ENCODE results near the gene CAPS2.
"Not testable (repeated sequence)": the region's sequence is repeated elsewhere in the genome, so short reads cannot be mapped to it uniquely, and the experiment has no call there.

The CAPS2 gene

DNA sequence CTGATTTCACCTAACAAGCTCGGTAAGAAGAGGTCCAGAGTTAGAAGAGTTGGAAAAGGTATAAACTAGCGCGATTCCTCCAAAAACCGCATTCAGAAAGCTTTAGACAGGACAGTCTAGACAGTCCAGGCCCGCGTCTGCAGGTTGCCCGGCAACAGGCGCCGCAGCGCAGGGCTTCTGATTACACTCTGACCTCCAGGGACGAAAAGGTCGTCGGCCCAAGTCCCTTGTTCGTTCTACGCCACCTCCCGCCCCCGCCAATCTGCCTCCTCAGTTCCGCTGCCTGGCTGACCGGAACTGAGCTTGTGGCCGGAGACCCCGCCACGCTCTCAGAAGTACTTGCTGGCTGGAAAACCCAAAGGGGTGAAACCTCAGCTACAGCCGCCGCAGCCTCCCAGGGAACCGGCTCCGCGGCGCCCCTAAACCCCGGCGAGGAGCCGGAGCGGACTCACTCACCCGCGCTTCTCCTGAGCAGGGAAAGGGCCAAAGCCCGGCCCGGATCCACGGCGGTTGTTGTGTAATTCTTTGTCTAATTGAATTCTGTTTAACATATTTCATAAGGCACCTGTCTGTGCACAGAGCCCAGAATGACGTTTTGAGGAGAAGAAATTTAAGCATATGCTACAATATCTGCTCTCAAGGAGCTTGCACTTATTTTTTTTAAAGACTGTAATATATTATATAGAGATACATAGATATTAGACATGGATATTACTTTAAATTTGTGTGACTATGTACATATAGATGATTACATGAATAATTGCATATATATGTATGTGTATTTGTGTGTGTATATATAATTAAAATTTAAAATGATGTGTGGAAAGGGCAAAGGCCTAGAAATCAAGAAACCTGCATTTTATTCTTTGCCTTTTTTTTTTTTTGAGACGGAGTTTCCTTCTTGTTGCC lies at the start of gene CAPS2:
Gene CAPS2 (minus strand): TSS at position 407 of the 909 bp plus-strand sequence. CDS start 3,826 bp downstream, outside the sequence.
- DNase-seq (ENCODE audit: low read depth, low spot score) = peak; percentile 96

DNA sequence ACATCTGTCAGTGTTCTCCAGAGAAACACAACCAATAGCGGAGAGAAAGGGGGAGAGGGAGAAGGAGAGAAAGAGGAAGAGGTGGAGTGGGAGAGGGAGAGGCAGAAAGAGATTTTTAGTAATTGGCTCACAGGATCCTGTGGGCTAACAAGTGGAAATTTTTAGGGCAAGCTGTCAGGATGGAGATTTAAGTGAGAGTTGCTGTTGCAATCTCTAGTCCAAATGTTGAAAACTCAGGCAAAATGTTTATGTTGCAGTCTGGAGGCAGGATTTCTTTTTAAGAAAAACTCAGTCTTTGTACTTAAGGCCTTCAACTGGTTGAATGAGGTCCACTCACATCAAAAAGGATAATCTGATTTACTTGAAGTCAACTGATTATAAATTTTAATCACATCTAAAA lies 48.2 kb upstream of the CAPS2 start:
- no peak for DNase-seq (ENCODE audit: low read depth, low spot score)

DNA sequence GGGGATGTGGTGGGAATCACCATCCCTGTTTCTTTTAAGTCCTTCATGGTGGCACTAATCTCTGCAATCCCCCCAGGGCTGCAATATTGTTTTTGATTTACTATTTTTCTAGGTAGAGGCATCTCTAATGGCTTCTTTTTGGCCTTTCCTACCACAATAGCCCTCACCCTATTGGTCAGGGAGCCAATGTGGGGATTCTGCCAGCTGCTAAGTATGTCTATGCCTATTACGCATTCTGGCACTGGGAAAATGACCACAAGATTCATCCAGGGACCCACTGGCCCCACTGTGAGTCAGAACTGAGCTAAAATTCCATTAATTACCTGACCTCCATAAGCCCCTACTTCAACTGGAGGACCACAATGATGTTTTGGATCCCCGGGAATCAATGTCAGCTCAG lies 44.8 kb upstream of the CAPS2 start:
- DNase-seq (ENCODE audit: low read depth, low spot score) = peak; percentile 56

DNA sequence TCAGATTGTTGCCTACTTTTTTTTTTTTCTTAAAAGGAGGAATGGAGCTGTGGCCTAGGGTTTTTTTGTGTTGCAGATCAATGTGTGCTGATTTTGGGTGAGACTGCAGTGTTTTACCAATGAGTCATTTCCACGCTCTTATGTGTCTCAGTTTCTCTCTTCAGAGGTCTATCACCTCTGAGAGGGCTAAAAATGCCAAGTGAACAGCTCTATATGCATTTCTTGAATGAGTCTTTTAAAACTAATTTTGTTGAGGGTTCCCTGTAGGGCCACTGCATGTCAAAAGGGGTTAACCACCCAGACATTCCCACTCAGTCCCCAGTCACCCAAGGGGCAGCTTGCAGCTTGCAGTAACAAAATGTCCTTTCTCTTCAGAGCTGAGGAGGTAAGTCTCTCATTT lies 36.5 kb upstream of the CAPS2 start:
- peak; percentile 54 for DNase-seq (ENCODE audit: low read depth, low spot score)

DNA sequence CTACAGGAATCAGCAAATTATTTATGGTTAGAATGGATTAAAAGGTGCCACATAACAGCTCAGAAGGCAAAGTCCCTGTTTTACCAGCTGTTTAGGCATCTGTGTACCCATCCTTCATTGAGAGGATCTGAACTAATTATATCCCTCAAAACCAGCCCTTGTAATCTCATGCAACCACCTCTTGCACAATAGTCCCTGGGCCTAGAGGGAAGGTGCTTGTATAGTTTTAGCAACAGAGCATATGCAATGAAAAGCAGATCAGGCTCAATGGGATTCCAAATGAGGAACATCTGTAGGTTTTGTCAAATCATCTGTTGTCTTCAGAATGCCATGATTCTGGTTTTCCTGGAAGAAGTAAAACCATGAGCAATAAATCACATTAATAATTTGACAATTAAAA lies 34.8 kb upstream of the CAPS2 start:
- no peak for DNase-seq (ENCODE audit: low read depth, low spot score)

DNA sequence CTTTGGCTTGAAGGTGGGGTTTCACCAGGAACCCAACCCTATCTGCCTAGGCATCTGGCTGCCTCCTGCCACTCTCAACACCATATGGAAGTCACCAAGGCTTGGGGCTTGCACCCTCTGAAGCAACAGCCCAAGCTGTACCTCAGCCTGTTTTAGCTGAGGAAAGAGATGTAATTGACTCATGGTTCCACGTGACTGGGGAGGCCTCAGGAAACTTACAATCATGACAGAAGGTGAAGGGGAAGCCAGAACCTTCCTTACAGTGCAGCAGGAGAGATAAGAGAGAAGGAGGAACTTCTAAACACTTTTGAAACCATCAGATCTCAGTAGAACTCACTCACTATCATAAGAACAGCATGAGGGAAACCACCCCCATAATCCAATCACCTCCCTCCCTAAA lies 31.3 kb upstream of the CAPS2 start:
- DNase-seq (ENCODE audit: low read depth, low spot score) = no peak

DNA sequence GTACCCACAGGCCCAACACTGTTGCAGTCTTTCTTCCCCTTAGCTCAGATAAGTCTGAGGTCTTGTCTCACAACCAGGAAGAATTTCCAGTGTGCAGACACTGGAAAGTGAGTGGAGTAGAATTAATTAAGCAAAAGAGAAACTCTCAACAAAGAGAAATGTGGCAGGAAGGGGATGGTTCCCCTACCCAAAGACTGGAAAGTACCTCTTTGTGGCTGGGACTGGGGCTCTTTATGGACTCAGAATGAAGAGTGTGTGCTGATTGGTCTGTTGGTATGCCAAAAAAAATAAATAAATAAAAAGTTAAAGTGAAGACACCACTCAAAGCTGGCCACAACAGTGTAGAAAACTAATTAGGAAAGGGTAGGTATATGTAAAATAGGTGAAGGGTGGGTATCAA lies 30.8 kb upstream of the CAPS2 start:
- no peak for DNase-seq (ENCODE audit: low read depth, low spot score)

DNA sequence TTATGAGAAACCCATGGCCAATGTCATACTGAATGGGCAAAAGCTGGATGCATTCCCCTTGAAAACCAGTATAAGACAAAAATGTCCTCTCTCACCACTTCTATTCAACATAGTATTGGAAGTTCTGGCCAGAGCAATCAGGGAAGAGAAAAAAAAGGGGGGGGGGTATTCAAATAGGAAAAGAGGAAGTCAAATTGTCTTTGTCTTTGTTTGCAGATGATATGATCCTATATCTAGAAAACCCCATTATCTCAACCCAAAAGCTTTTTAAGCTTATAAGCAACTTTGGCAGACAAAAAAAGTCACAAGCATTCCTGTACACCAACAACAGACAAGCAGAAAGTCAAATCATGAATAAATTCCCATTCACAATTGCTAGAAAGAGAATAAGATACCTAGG lies 23.9 kb upstream of the CAPS2 start:
- no peak for DNase-seq (ENCODE audit: low read depth, low spot score)

DNA sequence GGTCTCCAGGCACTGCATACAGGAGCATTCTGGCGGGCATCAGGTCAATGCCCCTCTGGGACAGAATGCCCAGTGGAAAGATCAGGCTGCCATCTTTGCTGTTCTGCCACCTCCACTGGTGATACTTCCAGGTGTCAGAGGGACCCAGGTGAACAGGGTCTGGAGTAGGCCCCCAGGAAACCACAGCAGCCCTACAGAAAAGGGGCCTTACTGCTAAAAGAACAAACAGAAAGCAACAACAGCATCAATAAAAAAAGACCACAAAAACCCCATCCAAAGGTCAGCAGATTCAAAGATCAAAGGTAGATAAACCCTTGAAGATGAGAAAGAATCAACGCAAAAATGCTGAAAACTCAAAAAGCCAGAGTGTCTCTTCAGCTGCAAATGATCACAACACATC lies 20.3 kb upstream of the CAPS2 start:
- DNase-seq (ENCODE audit: low read depth, low spot score) = no peak

DNA sequence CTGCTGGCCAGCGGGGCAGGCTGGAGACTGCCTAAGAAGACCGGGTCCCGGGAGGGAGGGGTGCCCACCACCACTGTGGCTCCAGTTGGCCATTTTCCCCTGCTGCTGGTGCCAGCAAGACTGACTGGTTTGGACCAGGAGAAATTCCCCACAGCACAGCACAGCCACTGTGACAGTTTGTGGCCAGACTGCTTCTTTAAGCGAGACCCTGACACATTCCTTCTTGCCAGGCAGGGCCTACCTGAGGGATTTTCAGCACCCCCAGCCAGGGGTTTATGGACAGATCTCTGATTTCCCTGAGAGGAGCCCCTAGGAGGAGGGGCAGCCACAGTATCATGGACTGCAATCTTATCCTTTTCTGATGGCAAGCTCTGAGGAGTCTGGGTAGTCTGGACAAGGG lies 19.8 kb upstream of the CAPS2 start:
- DNase-seq (ENCODE audit: low read depth, low spot score) = no peak

DNA sequence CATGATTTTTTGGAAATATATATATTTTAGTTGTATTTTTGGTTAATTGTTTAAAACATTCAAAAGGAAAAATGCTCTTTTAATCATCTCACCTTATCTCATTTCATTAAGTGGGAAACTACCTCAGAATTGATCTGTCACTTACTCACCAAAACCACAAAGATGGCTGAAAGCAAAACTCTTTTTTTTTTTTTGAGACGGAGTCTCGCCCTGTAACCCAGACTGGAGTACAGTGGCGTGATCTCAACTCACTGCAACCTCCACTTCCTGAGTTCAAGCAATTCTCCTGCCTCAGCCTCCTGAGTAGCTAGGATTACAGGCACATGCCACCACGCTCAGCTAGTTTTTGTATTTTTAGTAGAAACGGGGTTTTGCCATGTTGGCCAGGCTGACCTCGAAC lies 16.1 kb upstream of the CAPS2 start:
- not testable (repeated sequence) for DNase-seq (ENCODE audit: low read depth, low spot score)

DNA sequence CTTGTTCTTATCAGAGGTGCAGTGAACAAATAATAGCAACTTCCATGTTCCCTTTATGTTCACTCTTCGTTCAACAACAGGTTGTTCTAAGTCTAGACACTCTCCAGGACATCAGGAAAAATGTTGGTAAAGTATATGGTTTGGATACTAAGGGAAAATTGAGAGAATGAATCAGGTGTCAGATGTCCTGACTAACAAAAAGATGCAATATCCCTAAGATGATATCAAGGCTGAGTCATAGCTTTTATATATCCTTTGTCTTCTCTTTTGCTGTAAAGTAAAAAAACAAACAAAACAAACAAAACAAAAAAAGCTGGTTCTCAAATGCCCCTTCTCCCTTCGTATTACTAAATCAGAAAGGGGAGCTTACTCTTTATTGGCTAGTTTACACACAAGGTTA lies 15.4 kb upstream of the CAPS2 start:
- DNase-seq (ENCODE audit: low read depth, low spot score) = no peak

DNA sequence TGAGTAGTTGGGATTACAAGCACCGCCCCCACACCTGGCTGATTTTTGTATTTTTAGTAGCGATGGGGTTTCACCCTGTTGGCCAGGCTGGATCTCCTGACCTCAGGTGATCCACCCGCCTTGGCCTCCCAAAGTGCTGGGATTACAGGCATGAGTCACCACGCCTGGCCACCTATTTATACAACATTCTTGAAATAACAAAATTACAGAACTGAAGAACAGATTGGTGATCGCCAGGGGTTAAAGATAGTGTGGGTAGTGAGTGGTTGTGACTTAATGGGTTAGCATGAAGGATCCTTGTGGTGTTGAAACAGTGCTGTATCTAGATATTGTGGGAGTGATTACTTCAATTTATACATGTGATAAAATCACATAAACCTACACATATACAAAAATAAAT lies 11.7 kb upstream of the CAPS2 start:
- DNase-seq (ENCODE audit: low read depth, low spot score) = peak; percentile 14

DNA sequence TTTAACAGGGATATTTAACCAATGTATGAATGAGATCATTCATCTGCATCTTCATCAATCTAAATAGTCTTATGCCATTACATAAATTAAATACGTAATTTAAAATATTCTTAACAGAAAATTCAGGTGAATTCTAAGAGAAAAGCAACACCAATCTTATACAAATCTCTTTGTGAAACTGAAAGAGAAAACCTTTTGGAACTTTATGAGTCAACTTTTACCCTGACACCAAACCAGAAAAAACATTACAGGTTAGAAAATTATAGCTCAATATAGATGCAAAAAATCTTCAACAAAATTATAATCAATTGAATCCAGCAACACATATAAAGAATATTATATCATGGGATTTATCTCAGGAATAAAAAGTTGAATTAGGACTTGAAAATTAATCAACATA lies 7.8 kb upstream of the CAPS2 start:
- DNase-seq (ENCODE audit: low read depth, low spot score) = no peak

DNA sequence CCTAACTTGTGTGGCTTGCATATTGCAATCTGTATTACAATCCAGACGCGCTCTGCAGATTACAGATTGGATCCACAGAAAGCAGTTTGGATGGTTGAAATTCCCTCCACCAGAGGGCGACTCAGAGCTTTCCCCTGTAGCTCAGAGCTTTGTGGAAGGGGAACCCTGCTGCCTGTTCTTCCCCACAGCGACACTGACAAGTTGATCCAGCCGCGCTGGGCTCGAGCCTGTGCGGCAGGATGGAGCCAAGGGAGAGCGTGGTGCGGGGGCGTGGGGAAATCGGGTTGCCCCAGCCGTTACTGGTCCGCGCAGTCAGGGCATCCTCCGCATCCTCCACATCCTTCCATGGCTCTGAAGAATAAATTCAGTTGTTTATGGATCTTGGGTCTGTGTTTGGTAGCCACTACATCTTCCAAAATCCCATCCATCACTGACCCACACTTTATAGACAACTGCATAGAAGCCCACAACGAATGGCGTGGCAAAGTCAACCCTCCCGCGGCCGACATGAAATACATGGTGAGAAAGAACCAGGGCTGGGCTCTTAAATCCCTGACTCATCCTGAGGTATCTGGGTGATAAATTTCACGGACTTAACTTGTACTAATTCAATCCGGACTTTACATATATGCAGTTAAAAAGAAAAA lies 4.4 kb upstream of the CAPS2 start, which contains the start of gene GLIPR1L1:
Gene GLIPR1L1 (plus strand): TSS at position 287 of the 647 bp plus-strand sequence. CDS start 59 bp downstream, at position 346.
- DNase-seq (ENCODE audit: low read depth, low spot score) = peak; percentile 97

DNA sequence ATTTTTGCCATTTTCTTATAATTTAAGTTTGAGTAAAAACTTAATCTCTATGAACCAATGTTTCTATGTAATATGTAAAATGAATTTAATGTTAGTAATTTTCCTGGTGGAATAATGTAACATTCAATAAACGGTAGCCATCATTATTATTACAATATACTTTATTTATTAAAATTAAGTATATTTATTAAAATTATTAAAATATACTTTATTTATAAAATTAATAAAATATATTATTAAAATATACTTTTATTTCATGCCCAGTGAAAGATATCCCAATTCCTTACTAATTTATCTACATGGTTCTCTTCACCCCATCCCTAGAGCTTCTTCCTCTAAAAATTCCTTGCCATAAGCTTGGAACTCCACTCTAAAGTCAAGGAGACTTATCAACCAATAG lies 2.5 kb downstream of the CAPS2 start:
- no peak for DNase-seq (ENCODE audit: low read depth, low spot score)

DNA sequence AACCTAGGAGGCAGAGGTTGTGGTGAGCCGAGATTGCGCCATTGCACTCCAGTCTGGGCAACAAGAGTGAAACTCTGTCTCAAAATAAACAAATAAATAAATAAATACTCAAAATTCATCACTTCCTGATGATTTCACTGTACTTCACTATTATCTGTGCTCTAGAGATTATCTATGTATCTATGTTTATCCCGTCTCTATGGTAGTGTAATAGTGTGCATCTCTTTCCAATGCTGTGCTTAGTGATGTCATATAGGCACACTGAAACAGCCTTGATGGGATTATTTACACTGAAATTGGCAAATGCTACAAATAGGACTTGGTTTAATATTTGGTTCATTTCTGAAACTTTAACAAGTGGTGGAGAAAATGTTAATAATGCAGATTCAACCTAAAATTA lies 6.5 kb downstream of the CAPS2 start:
- no peak for DNase-seq (ENCODE audit: low read depth, low spot score)

DNA sequence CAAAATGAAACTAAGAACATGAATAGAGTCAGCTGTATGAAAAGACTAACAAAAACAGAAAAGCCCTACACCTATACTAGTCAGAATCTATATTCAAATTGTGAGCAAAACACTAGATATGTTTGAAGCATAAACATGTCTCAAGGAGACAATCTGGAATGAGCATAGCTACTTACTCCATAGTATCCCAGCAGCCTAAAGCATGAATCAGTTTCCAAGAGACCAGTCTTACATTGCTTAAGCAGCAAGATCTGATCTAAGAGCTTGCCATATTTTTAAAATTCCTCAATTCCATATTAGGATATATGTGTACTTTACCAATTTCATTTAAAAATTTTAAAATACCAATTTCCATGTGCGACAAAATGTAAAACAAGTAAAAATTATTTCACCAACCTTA lies 7.7 kb downstream of the CAPS2 start:
- peak; percentile 16 for DNase-seq (ENCODE audit: low read depth, low spot score)

DNA sequence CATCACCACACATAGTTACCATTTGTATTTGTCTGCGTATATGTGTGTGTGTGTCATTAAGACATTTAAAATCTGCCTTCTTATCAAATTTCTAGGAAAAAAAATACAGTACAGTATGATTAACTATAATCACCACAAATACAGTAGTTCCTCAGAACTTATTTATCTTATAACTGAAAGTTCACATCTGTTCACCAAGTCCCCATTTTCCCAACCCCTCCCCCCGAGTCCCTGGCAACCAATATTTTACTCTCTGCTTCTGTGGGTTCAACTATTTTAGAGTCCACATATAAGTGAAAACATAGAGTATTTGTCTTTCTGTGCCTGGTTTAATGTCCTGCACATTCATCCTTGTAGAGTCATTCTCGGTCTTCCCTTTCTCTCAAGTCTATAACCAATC lies 12.3 kb downstream of the CAPS2 start:
- DNase-seq (ENCODE audit: low read depth, low spot score) = no peak

DNA sequence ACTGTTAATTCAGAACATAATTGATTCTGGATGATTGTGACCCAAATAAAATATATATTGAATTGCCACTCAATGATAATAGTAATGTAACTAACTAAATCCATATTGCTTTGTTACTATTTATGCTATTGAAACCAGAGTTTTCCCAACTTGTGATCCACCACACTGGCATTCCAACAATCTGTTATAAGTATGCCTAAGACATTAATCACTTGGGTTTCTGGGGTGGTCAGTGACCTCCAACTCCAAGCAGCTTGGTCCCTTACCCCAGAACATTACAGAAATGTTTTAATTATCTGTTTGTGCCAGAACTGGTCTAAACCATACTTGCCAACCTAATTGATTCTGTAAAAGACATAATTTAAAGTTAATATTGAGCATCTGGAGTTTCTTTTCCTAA lies 14.6 kb downstream of the CAPS2 start:
- peak; percentile 71 for DNase-seq (ENCODE audit: low read depth, low spot score)

DNA sequence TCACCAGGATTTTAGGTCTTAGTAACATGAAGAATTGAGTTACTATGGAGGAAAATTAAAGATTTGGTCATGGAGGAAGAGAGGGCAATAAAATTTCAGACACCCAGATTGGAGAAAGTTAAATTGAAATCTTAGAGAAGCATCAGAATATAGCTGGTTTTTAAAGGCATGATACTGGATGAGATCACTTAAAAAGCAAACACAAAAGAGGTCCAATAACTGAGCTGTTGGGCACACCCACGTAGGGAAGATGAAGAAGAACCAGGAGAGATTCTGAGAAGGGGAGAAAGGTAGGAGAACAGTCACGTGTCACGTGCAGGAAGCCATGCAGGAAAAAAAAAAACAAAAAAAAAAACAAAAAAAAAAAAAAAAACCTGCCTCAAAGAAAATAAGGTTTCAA lies 18.8 kb downstream of the CAPS2 start:
- no peak for DNase-seq (ENCODE audit: low read depth, low spot score)

DNA sequence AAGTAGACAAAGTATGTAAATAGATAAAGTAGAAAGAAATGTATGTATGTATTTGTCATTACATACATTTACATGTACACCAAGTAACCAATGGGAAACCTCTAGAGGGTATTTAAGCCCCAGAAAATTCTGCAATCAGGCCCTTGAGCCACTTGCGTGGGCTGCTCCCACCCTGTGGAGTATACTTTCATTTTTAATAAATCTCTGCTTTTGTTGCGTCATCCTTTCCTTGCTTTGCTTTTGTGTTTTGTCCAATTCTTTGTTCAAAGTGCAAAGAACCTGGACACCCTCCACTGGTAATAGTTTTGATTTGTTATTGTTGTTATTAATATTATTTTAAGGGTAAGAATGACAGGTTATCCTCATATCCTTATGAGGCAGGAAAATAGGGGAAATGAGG lies 21.8 kb downstream of the CAPS2 start:
- no peak for DNase-seq (ENCODE audit: low read depth, low spot score)

Measured in astrocyte of the hippocampus (primary cell).